Measurements from ENCODE around the gene JAKMIP2.

GRCh38 chr5:147786142-147786541, 3.6 kb upstream of the JAKMIP2 start:
- TF ChIP-seq CTCF (conservative IDR thresholded peaks at IDR 0.05; ENCODE audit: low read length) = no peak
- no peak for TF ChIP-seq EZH2phosphoT487 (IDR thresholded peaks at IDR 0.05; ENCODE audit: borderline replicate concordance)
